GM12801 (cell line): ENCODE results near the gene SORCS2.

Source experiments
- CTCF ChIP-seq: IDR thresholded peaks from one replicate; pipeline ENCODE4 v1.5.1; 2011; ENCODE audit warnings: control low read depth; ENCODE audit not compliant: insufficient read length; ENCODE audit errors: extremely low read depth

The SORCS2 gene

DNA sequence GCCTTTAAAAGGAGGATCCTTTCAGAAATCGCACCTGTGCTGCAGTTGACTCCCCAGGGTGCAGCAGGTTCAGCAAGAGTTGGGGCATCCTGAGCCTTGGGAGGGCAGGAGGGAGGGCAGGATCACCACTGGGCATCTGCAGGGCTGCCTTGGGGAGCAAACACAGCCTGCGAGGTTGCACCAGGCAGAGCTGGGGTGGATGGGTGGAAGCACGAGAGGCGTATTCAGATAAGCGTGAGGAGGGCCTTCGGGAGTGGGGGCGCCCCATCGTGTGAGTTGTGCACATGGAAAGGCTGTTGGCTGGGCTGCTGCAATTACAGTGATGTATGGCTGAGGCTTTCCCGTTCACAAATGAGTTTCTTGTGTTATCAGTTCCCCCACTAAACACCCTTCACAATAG lies 186.8 kb downstream of the SORCS2 start:
- no peak for TF ChIP-seq CTCF

GRCh38 chr4:7379719-7380118 lies 187.4 kb downstream of the SORCS2 start:
- TF ChIP-seq CTCF: no peak

DNA sequence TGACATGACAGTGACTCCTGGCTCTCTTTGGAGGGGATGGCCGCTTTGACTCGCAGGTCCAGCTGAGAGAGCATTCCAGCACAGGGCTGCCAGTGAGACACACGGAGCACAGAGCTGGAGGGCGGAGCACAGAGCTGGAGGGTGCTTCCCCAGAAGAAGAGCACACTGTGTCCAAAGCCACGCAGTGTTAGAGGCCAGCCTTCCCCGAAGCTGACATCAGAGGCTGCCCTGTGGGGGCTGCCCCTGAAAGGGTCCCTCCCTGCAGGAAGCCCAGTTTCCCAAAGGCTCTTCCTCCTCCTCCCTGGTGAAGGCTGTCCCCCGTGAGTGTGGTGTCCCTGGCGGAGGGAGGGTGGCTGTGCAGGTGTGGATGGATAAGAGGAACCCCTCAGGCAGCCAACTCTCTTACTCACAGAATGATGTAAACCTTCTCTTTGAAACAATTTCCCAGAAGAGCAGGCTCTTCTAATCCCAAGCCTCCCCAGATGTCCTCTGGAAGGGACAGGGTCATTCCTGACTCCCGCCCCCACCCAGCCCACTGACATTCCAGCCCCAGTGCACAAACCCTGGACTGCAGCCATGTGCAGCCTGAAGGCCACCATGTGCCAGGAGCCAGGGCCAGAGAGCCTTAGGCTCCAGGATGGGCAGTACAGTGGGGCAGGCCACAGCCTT lies 189.0 kb downstream of the SORCS2 start:
- TF ChIP-seq CTCF: no peak

DNA sequence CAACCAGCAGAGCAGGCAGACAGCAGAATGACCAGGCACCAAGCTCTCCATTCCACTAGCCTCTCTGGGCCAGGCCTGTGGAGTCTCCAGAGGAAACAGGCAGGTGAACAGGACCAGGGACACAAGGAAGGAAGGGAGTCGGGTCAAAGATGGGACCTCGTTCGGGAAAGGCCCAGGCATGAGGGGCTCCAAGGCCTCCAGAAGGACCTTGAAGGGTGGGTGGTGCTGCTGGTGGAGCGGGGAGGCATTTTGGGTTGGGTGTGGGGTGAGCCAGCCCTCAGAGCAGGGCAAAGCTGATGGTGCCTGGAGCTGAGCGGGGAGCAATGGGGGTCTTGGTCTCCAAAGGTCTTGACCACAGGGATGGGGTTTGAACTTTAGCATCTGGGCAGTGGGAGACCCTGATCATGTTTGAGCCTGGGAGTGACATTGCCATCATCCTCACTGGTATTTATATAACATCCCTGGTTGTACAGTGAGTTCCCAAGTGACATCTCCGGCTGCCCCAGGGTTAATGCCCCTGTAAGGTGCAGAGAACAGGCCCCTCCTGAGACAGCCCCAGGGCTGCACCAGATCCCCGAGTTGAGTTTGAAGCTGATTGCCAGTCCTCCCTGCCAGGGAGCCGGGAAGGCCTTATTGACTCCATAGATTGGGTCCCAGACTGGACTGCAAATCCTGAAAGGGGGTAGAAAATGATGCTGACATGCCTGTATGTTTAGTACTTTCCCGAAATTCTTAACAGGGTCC lies 189.7 kb downstream of the SORCS2 start:
- TF ChIP-seq CTCF: no peak

DNA sequence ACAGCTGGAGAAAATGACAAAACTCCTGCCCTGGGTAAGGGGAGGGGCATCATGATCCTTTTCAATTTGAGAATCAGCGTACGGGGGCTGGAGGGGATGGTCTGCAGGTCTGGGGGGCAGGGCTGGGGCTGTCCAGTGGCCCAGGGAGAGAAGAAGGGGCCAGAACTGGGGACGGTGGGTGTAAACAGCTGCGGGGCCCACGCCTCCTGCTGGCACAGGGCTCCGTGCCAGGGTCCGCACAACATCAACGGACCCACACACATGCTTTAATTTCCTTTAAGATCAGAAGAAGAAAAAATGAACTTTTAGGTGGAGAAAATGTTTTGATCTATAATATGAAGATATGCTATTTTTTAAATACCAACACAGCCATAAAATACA lies 190.3 kb downstream of the SORCS2 start:
- no peak for TF ChIP-seq CTCF

DNA sequence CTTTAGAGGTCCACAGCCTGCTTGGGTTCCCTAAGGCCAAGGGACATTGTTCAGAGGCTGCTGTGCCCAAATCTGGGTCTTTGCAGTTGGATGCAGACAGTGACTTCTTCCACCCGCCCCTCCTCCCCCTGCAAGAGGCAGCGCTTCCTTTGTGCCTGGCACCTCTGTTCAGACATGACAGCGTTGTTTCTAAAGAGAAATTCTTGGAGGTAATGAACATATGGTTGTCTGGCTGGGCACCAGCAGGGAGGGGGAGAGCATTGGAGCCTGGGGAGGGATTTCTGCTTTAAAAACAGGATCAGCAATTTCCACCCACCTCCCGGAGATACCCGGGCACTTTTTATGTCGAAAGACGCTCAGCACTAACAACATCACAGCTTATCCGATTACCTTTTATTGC lies 190.9 kb downstream of the SORCS2 start:
- TF ChIP-seq CTCF: no peak

GRCh38 chr4:7384003-7384928 lies 191.9 kb downstream of the SORCS2 start:
- TF ChIP-seq CTCF: no peak
